ENCODE data around the gene GLRX5. TPM values are rescaled to one million over a fixed set of nuclear protein-coding genes. Genes with fewer than 3 reads are reported as not detected.
A peak's percentile ranks its signal among the peaks of the same experiment; 100 is the strongest.
"Not testable (repeated sequence)": the region's sequence is repeated elsewhere in the genome, so short reads cannot be mapped to it uniquely, and the experiment has no call there.

GLRX5 gene
- total RNA-seq, 1 experiment from 2014 or later, result 90.1 TPM

GRCh38 chr14:95498622-95499353 is 36.1 kb upstream of the GLRX5 start:
- DNase-seq (ENCODE audit: low read depth), result no peak

DNA sequence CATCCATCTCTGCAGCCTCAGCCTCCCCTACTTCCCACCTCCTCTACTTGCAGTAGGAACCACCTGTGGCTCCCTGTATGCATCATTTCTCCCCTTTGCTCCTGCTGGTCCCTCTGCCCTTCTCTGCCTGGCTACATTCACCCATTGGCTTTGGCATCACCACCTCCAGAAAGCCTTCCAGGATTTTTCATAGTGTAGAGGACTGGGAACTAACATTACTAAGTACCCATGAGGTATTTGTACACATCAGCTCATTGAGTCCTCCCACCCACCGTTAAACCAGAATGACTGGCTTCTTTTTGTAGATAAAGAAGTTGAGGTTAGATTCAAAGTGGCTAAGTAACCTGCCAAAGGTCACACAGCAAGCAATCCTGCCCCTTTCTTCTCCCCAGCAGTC is 35.5 kb upstream of the GLRX5 start:
- DNase-seq (ENCODE audit: low read depth), result no peak

- DNase-seq (ENCODE audit: low read depth), result no peak
Measured at GRCh38 chr14:95500201-95500681, 34.6 kb upstream of the GLRX5 start.

- DNase-seq (ENCODE audit: low read depth), result peak; percentile 69
Measured at GRCh38 chr14:95500772-95501401, 34.0 kb upstream of the GLRX5 start.

GRCh38 chr14:95502381-95502950 is 32.4 kb upstream of the GLRX5 start:
- no peak for DNase-seq (ENCODE audit: low read depth)

DNA sequence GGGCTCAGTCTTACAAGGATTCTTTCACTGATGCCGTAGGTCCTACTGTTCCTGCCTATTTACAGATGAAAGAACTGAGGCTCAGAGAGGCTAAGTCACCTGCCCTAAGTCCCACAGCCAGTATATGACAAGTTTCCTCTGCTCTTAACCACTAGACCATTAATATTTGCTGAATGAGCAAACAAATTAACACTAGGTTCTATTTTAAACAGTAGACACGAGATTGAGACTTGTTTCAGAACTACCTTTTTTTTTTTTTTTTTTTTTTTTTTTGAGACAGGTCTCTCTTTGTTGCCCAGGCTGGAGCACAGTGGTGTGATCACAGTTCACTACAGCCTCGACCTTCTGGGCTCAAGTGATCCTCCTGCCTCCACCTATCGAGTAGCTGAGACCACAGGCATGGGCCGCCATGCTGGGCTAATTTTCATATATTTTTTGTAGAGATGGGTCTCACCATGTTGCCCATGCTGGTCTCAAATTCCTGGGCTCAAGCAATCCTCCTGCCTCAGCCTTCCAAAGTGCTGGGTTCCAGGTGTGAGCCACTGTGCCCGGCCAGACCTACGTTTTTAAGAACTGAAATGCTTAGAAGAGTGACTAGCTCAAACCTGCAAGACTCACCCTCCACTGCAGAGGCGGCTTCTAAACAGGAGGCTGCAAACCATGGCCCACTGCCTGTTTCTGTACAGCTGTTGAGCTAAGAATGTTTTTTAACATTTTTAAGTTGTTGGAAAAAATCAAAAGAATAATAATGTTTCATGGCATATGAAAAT is 31.3 kb upstream of the GLRX5 start:
- DNase-seq (ENCODE audit: low read depth), result no peak

- peak; percentile 82 for DNase-seq (ENCODE audit: low read depth)
Measured at GRCh38 chr14:95504135-95505029, 30.5 kb upstream of the GLRX5 start.

DNA sequence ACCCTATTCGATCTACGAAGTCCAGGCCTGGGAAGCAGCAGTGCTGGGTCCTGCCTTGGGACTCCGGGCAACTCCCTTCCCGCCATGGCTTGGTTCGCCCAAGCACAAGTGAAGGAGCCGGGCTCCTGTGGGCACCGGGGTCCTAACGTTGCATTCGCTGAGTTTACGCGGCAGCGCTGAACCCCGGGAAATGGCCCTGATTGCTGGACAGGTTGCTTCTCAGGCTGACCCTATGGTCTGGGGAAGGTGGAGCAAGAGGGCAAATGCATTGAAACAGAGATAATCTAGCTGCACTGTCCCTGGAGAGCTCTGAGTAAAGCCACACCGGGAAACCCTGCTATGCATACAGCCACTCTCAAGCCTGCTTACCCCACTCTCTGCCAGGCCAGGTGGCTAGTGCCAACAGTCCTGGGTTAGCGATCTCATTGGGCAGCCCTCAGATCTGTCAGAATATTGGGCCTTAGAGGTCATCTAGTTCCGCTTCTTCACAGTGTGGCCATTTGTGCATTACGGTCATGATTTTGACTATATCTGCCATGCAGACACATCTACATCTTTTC is 29.7 kb upstream of the GLRX5 start:
- no peak for DNase-seq (ENCODE audit: low read depth)

- peak; percentile 98 for DNase-seq (ENCODE audit: low read depth)
Measured at GRCh38 chr14:95507174-95507573, 27.7 kb upstream of the GLRX5 start.

- peak; percentile 95 for DNase-seq (ENCODE audit: low read depth)
Measured at GRCh38 chr14:95507701-95508103, 27.1 kb upstream of the GLRX5 start.

DNA sequence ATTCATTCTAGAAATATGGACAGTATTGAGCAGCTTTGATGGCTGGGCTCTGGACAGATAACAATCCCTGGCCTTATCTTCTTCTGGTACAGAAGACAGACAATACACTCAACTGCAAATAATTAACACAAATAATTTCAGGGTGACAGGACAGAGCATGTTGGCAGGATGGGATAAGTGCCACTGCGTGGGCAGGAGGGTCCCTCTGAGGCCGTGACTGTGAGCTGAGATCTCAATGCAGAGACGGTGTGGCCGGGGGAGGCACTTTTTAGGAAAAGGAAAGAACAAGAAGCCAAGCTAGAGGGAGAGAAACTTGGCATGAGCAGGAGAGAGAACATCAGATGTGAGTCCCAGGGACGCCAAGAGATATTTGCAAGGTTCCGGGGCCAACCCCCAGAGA is 26.5 kb upstream of the GLRX5 start:
- DNase-seq (ENCODE audit: low read depth), result no peak

DNA sequence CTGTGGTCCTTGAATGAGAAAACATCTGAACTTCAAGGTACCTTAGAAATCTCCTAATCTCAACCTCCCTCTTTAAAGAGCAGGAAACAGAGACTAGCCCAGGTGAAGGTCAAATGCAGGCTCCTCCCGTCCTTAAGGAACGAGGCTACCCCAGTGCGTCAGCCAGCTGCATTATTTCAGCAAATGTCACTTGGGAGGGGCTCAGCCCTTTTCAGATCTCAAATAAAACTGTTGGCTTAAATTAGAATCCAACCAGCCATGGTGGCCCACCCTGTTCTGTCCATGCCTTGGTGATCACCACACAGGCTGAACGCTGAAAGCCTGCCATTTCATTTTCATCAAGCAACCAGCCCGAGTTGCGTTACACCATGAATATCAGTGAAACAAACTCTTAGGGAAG is 25.4 kb upstream of the GLRX5 start:
- no peak for DNase-seq (ENCODE audit: low read depth)

- DNase-seq (ENCODE audit: low read depth), result not testable (repeated sequence)
Measured at GRCh38 chr14:95510344-95510743, 24.5 kb upstream of the GLRX5 start.

GRCh38 chr14:95510804-95511203 is 24.0 kb upstream of the GLRX5 start:
- no peak for DNase-seq (ENCODE audit: low read depth)

DNA sequence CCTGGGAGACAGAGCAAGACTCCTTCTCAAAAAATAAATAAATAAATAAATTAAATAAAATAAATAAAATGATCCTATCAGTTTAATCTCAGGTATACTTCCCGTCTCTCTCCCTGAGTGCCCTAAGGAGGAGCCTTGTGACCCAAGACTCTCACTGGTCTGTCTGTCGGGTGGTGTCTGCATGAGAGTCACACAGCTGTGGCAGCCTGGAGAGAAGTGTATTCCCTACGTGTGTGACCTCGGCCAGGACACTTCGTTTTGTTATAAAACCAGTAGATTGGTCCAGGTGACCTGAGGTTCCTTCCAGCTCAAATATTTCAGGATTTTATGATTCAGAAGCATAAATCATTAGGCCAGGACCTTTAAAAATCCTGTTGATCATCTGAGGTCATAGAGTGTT is 23.2 kb upstream of the GLRX5 start:
- DNase-seq (ENCODE audit: low read depth), result no peak

GRCh38 chr14:95513291-95513690 is 21.6 kb upstream of the GLRX5 start:
- no peak for DNase-seq (ENCODE audit: low read depth)

GRCh38 chr14:95514131-95515079 is 20.4 kb upstream of the GLRX5 start:
- no peak for DNase-seq (ENCODE audit: low read depth)

GRCh38 chr14:95515080-95515489 is 19.8 kb upstream of the GLRX5 start:
- peak; percentile 81 for DNase-seq (ENCODE audit: low read depth)

Measured in Daoy (cell line).